GM19324 (cell line): ENCODE results near the gene ZPBP2.
"Not testable (repeated sequence)": the region's sequence is repeated elsewhere in the genome, so short reads cannot be mapped to it uniquely, and the experiment has no call there.

Source experiments
- ATAC-seq: cut with Tn5 transposase; IDR thresholded peaks from one replicate; pipeline ENCODE4 v1.9.1; 2021; ENCODE audit warnings: mild to moderate bottlenecking, moderate library complexity; ENCODE audit not compliant: unreplicated experiment, low FRiP score

The ZPBP2 gene, protein sequence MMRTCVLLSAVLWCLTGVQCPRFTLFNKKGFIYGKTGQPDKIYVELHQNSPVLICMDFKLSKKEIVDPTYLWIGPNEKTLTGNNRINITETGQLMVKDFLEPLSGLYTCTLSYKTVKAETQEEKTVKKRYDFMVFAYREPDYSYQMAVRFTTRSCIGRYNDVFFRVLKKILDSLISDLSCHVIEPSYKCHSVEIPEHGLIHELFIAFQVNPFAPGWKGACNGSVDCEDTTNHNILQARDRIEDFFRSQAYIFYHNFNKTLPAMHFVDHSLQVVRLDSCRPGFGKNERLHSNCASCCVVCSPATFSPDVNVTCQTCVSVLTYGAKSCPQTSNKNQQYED

GRCh38 chr17:39867880-39868553, at the start of gene ZPBP2:
TSS of gene ZPBP2 (plus strand) at chr17:39868202. CDS start at chr17:39868355, 153 bp downstream.
- no peak for ATAC-seq

DNA sequence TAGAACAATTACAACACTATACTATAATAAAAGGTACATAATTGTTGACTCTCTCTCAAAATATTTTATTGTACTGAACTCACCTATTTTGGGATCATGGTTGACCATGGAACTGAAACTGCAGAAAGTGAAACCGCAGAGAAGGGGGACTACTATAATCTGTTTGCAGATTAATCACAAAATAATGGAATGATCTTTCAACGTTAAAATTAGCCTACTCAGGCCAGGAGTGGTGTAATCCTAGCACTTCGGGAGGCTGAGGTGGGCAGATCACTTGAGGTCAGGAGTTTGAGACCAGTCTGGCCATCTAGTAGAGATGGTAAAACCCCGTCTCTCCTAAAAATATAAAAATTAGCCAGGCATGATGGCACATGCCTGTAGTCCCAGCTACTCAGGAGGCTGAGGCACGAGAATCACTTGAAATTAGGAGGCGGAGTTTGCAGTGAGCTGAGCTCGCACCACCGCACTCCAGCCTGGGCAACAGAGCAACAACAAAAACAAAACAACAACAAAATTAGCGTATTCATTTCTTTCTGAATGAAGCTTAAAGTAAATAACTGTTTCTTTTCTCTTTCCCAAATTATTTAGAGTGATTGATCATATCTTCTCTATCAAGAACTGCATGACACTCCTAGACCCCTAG, 49.5 kb upstream of the ZPBP2 start:
- no peak for ATAC-seq

GRCh38 chr17:39820541-39820940, 47.5 kb upstream of the ZPBP2 start:
- ATAC-seq, result no peak

GRCh38 chr17:39820987-39821386, 47.0 kb upstream of the ZPBP2 start:
- no peak for ATAC-seq

DNA sequence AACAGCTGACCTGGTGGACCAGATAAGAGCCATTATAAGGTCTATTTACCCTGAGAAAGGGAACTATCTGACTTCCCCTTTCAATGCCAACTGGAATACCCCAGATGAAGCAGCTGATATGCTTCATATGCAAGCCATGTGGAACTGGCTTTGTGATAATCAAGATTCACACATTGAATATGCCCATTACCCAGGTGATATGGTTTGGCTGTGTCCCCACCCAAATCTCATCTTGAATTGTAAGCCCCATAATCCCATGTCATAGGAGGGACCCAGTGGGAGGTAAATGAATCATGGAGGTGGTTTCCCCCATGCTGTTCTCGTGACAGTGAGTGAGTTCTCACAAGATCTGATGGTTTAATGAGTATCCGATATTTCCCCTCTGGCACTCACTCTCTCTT, 46.0 kb upstream of the ZPBP2 start:
- ATAC-seq, result no peak

GRCh38 chr17:39823407-39824054, 44.5 kb upstream of the ZPBP2 start:
- ATAC-seq, result no peak

DNA sequence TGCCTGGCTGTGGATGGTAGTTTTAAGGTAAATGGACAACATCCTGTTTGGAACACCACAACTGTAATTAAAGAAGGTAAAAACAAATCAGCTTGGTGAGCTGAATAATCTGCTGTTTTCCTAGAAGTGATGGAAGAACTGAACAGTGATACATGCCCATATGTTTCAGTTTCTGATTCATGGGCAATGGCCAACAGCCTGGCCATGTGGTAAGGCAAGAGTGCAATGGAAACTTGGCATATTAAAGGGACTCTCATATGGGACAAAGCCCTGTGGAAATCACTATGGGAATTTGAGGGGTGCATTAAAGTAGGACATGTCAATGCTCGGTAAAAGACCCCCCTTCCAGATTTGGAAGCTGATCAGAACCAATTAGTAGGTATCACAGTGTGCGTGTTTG, 41.7 kb upstream of the ZPBP2 start:
- no peak for ATAC-seq

DNA sequence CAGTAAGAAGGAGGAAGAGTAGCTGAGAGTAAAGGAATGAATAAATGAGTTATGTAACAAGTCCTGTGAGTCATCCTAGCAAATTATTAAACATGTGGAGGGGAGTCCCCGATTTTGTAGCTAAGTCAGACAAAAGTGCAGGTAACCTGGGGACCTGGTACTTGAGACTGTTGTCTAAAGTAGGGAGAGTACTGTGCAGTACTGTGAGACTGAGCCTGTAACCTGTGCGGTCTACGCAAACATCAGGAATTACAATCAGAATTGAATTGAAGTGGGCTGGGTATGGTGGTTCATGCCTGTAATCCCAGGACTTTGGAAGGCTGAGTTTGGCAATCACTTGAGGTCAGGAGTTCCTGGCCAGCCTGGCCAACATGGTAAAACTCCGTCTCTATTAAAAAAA, 39.6 kb upstream of the ZPBP2 start:
- ATAC-seq, result no peak

DNA sequence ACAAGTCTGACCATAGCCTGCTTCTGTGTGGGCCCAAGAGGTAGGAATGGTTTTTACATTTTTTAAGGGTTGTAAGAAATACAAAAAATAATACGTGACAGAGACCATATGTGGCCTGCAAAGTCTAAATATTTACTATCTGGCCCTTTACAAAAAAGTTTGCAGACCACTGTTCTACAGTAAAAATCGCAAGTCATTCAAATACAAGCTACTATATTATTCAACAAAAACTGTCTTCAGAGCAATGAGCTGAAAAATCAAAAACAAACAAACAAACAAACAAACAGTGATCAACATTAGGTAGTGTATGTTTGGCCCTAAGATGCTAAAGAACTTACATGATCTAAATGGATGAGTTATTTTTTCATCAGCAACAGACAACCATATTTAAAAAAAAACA, 36.4 kb upstream of the ZPBP2 start:
- no peak for ATAC-seq

- ATAC-seq, result no peak
Measured at GRCh38 chr17:39834017-39834416, 34.0 kb upstream of the ZPBP2 start.

DNA sequence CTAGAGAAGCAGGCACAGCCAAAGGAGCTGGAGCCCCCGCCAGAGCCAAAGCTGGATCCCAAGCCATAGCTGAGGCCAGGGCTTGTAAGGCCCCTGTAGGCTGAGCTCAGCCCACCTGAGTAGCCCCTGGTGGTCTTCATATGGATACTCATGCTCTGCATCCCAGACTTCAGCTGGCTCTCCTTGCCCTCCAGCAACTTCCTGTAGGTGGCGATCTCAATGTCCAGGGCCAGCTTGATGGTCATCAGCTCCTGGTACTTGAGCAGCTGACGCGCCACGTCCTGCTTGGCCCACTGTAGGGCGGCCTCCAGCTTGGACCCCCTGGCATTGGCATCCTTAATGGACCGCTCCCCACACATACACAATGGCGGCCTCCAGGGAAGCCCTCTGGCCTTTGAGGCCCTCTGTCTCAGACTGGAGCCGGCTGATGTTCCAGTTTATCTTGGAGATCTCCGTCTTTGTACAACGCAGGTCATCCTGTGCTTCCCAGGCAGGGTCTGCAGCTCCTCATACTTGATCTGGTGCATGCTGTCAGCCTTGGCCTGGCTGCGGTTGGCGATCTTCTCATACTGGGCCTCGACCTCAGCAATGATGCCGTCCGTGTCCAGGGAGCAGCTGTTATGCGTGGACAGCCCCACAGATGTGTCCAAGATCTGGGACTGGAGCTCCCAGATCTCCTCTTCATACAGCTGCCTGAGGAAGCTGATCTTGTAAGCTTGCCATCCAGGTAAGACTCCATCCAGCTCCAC, 32.8 kb upstream of the ZPBP2 start:
- ATAC-seq, result no peak

GRCh38 chr17:39836117-39836516, 31.9 kb upstream of the ZPBP2 start:
- ATAC-seq, result no peak

DNA sequence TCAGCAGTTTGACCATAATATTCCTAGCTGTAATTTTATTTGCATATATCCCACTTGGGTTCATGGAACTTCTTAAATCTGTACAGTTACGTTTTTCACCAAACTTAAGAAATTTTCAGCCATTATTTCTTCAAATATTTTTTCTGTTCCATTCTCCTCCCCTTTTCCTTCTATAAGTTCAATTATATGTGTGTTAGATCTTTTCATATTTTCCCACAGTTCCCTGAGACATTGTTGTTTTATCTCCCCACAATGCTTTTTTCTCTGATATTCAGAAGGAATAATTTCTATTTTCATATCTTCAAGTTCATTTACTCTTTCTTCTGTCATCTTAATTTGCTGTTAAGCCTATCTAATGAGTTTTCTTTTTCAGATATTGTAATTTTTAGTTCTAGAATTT, 29.9 kb upstream of the ZPBP2 start:
- ATAC-seq, result no peak

DNA sequence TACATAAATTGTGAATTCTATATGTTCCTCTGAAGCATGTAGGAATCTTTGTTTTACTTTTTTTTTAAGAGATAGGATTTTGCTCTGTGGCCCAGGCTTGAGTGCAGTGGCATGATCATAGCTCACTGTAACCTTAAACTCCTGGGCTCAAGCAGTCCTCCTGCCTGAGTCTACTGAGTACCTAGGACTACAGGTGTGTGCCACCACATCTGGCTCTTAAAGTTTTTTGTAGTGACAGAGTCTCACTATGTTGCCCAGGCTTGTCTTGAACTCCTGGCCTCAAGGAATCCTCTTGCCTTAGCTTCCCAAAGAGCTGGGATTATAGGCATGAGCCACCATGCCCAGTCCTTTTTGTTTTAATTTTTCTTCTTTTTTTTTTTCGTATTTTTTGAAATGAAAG, 29.2 kb upstream of the ZPBP2 start:
- ATAC-seq, result no peak

DNA sequence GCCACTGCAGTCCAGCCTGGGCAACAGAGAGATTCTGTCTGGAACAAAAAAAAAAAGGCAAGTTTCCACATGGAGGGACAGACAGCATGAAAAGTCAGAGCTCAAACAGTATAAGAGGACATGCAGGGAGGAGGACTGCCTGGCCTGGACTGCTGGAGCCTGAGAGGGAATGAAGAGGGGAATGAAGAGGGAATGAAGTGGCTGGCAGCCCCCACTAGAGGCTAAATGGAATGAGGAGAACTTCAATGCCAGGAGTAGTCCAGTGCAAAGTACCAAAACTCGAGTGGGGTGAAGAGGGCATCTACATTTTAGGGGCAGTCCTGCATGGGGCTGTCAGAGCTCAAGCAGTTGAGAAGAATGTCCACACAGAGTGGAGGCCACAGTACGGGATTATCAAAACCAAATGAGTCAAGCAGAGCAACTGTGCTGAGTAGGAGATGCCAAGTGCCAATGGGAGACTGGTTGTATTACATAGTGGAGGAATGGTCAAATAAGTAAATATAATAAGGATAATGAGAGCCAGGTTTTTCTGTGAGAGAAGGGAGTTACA, 26.8 kb upstream of the ZPBP2 start:
- no peak for ATAC-seq

DNA sequence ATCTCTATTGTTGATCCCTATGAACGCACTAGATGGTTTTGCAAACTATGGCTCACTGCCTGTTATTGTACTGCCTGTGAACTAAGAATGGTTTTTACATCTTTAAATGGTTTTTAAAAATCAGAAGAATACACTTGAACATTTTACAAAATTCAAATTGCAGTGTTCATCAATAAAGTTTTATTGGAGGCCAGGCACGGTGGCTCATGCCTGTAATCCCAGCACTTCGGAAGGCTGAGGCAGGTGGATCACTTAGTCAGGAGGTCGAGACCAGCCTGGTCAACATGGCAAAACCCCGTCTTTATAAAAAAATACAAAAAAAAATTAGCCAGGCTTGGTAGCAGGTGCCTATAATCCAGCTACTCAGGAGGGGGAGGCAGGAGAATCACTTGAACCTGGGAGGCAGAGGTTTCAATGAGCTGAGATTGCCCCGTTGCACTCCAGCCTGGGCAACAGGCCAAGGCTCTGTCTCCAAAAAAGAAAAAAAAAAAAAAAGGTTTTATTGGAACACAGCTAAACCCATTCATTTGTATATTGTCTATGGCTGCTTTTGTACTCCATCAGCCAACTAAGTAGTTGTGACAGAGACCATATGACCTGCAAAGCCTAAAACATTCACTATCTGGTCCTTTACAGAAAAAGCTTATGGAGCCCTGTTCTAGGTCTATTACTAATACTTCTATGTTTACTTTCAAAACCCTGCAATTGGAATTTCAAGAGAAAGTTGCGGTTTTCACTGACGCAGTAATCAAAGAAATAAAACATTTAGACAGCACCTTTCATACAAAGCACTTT, 22.8 kb upstream of the ZPBP2 start:
- ATAC-seq, result no peak

GRCh38 chr17:39846205-39846604, 21.8 kb upstream of the ZPBP2 start:
- ATAC-seq, result no peak

DNA sequence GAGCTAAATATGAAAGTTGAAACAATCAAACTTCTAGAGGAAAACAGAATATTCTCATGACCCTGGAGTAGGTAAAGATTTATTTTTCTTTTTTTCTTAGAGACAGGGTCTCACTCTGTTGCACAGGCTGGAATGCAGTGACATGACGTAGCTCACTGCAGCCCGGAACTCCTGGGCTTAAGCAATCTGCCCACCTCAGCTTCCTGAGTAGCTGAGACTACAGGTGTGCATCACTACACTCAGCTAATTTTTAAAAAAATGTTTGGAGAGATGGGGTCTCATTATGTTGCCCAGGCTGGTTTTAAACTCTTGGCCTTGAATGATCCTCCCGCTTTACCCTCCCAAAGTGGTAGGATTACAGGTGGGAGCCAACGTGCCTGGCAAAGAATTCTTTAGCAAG, 19.4 kb upstream of the ZPBP2 start:
- no peak for ATAC-seq

DNA sequence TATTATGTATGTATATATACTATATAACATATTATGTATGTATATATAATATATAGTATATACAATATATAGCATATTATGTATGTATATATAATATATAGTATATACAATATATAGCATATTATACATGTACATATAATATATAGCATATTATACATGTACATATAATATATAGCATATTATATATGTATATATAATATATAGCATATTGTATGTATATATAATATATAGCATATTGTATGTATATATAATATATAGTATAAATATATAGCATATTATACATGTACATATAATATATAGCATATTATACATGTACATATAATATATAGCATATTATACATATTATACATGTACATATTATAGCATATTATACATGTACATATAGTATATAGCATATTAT, 17.8 kb upstream of the ZPBP2 start:
- not testable (repeated sequence) for ATAC-seq
